Tibial nerve (tissue), 4 donors: ENCODE results near the gene HMX2.

Experiments
- CTCF ChIP-seq, 5 experiments: fragments of 200-600 bp in 3 of 5; fragments of 450-650 bp in 2 of 5; sonication (generic) in 3 of 5; IDR thresholded peaks; one replicate each; pipeline ENCODE4 v1.5.1; 2016 to 2019; ENCODE audit warnings: antibody characterized with exemption in 5 of 5, mild to moderate bottlenecking in 3 of 5, moderate library complexity in 2 of 5
- EP300 ChIP-seq, 2 donors: sonication (generic); formaldehyde crosslinking; IDR thresholded peaks; one replicate each; pipeline ENCODE4 v1.6.1; 2017; ENCODE audit warnings: antibody characterized with exemption in 2 of 2, mild to moderate bottlenecking in 1 of 2
- POLR2A ChIP-seq, 2 donors: fragments of 450-650 bp; IDR thresholded peaks; one replicate each; pipeline ENCODE4 v1.6.1; 2017; ENCODE audit warnings: antibody characterized with exemption in 2 of 2, mild to moderate bottlenecking in 2 of 2, moderate library complexity in 2 of 2

GRCh38 chr10:123154092-123154710 is 6.3 kb downstream of the HMX2 start, which contains the start of gene BUB3:
- TF ChIP-seq EP300 (IDR thresholded peaks at IDR 0.05) (peak; percentile 55 to 92), POLR2A (IDR thresholded peaks at IDR 0.05) (peak; percentile 26 to 82), CTCF (IDR thresholded peaks at IDR 0.05) (peak in 1 of 5 experiments; percentile 42)
